ENCODE data around the gene KLF16.

Gene KLF16

GRCh38 chr19:1805401-1806183 is 57.8 kb downstream of the KLF16 start:
- TF ChIP-seq CTCF (IDR thresholded peaks at IDR 0.05; ENCODE audit: low read depth, low read length) = no peak
- no peak for DNase-seq (ENCODE audit: extremely low read depth, low read depth)

- no peak for DNase-seq (ENCODE audit: extremely low read depth, low read depth)
- no peak for TF ChIP-seq CTCF (IDR thresholded peaks at IDR 0.05; ENCODE audit: low read depth, low read length)
Measured at GRCh38 chr19:1804858-1805257, 58.5 kb downstream of the KLF16 start.
